Gastroesophageal sphincter (tissue), 4 donors: Measurements from ENCODE around the gene PRX. TPM values are rescaled to one million over a fixed set of nuclear protein-coding genes. Genes with fewer than 3 reads are reported as not detected.

Experiments
- ATAC-seq: fragments of 150-250 bp; one replicate; pipeline ENCODE4 v1.9.1; 2016; ENCODE audit warnings: mild to moderate bottlenecking, moderate library complexity
- H3K27ac ChIP-seq, 4 donors: fragments of 200-600 bp; sonication (generic) in 3 of 4; 1 replicate in 3 of 4; 2 replicates in 1 of 4; pipeline ENCODE4 v1.5.1; 2016 to 2019
- H3K27me3 ChIP-seq: fragments of 200-600 bp; sonication (generic); one replicate; pipeline ENCODE4 v1.5.1; 2019
- H3K36me3 ChIP-seq, 2 donors: fragments of 200-600 bp; sonication (generic); one replicate each; pipeline ENCODE4 v1.5.1; 2019; ENCODE audit warnings: control low read depth in 1 of 2
- H3K4me1 ChIP-seq, 3 donors: fragments of 200-600 bp; sonication (generic); 1 replicate in 2 of 3; 2 replicates in 1 of 3; pipeline ENCODE4 v1.5.1; 2016 to 2019; ENCODE audit warnings: control low read depth in 2 of 3
- H3K4me3 ChIP-seq, 2 donors: fragments of 200-600 bp; sonication (generic); one replicate each; pipeline ENCODE4 v1.5.1; 2019; ENCODE audit warnings: mild to moderate bottlenecking in 1 of 2, moderate library complexity in 1 of 2
- H3K9me3 ChIP-seq, 3 donors: fragments of 200-600 bp; sonication (generic); one replicate each; pipeline ENCODE4 v1.5.1; 2017 to 2019; ENCODE audit warnings: control low read depth in 2 of 3
- EP300 ChIP-seq: sonication (generic); formaldehyde crosslinking; IDR thresholded peaks from one replicate; pipeline ENCODE4 v1.6.1; 2017; ENCODE audit warnings: antibody characterized with exemption, mild to moderate bottlenecking
- POLR2A ChIP-seq, 2 donors: fragments of 450-650 bp; IDR thresholded peaks; one replicate each; pipeline ENCODE4 v1.6.1; 2017; ENCODE audit warnings: antibody characterized with exemption in 2 of 2, mild to moderate bottlenecking in 2 of 2, moderate library complexity in 1 of 2
- POLR2AphosphoS5 ChIP-seq: sonication (generic); formaldehyde crosslinking; IDR thresholded peaks from one replicate; pipeline ENCODE4 v1.6.1; 2017; ENCODE audit warnings: antibody characterized with exemption
- WGBS, 2 donors: methylation state at CpG; one replicate each; pipeline ENCODE4 v1.1.5; 2018; ENCODE audit warnings: low coverage in 1 of 2; 5-methylcytosine and 5-hydroxymethylcytosine counted together
- total RNA-seq, 4 donors: library from RNA; depleted of rRNA; stranded (reverse); fragments of >200 nt; gene quantifications; one replicate each; pipeline ENCODE4 v1.1.0, GENCODE V29; 2016
- TF ChIP-seq, protein P1 (sequence below), 4 experiments: fragments of 200-600 bp in 2 of 4; fragments of 450-650 bp in 2 of 4; sonication (generic) in 1 of 4; IDR thresholded peaks; one replicate each; pipeline ENCODE4 v1.5.1; 2017 to 2019; ENCODE audit warnings: antibody characterized with exemption in 4 of 4, mild to moderate bottlenecking in 2 of 4, moderate library complexity in 2 of 4

The PRX gene
- total RNA-seq, 4 donors from 2014 or later, result 4.5 to 12.7 (median 6.7) TPM

DNA sequence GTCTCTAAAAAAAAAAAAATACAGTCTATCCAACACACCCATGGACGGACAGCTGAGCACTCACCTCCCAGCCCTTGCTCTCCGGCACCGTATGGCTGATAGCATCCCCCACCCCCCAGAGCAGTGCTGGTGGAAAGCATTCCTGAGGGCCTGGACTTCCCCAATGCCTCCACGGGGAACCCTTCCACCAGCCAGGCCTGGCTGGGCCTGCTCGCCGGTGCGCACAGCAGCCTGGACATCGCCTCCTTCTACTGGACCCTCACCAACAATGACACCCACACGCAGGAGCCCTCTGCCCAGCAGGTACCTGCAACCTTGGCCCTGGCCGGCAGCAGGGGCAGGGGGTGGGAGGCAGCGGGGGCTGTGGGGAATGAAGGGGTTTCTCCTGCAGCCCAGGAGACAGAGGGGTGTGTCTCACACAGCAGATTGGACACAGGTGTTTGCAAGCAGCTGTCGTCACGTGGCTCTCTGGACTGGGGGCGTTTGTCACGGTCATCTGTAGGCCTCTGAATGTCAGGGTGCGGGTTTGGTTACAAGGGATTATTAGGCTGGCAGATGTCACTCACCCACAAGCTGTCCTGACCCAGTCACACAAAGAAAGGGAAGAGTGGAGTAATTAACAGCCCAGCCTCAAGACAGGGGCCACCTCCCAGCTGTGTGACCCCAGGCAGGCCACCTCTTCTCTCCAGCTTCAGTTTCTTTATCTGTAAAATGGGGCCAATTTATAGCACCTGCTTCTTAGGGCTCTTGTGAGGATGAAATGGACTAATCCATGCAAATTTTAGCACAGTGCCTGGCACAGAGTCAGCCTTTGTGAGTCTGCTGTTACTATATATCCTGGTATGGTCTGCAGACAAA, 45.4 kb downstream of the PRX start:
- no peak for ATAC-seq
- TF ChIP-seq POLR2A (IDR thresholded peaks at IDR 0.05) (no peak), EP300 (no peak), POLR2AphosphoS5 (no peak)
- Histone ChIP-seq H3K27ac (no peak overlapping the region), H3K27me3 (no peaks in the 10 kb centered on the region), H3K4me1 (peaks cover 0 to 26% (median 4%) of the 10 kb centered on the region in 3 donors), H3K4me3 (no peak overlapping the region), H3K9me3 (no peaks in the 10 kb centered on the region), H3K36me3 (peaks cover 0 to 65% of the 10 kb centered on the region in 2 donors)
- no CpG with 5 or more reads among the region's 16 CpGs for WGBS, 2 donors

DNA sequence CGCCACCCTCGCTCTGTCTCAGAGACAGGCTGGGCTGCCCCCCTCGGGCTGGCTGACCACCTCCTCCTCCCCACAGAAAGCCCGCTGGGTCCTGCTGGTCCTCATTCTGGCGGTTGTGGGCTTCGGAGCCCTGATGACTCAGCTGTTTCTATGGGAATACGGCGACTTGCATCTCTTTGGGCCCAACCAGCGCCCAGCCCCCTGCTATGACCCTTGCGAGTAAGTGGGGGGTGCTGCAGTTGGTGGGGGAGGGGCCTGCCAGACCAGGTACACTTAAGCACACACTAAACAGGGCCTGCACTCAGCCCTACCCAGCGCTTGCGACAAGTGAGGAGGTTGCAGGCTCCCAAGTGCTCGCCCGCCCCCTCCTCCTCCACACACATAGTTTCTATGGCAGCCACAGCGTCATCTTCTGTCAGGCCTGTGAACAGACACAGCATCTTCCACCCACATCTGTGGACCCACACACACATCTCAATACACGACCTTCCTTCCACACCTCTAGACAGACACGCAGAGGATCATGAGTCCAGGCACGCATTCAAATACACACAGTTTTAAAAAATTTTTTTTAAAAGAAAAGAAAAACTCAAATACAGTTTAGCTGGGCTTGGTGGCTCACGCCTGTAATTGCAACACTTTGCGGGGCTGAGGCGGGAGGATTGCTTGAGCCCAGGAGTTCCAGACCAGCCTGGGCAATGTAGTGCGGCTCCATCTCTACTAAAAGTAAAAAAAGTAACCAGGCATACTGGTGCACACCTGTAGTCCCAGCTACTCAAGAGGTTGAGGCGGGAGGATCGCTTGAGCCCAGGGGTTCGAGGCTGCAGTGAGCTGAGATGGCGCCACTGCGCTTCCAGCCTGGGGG, 46.2 kb downstream of the PRX start:
- Histone ChIP-seq H3K36me3 (peaks cover 0 to 56% of the 10 kb centered on the region in 2 donors), H3K27ac (no peak overlapping the region), H3K27me3 (no peaks in the 10 kb centered on the region), H3K9me3 (no peaks in the 10 kb centered on the region), H3K4me3 (peak overlapping the region in 1 of 2 donors; percentile 49), H3K4me1 (peaks cover 0 to 26% (median 4%) of the 10 kb centered on the region in 3 donors)
- ATAC-seq, result no peak
- 20 to 78% methylated on average over 1 to 13 of the region's 27 CpGs for WGBS, 2 donors
- TF ChIP-seq POLR2A (IDR thresholded peaks at IDR 0.05), result no peak
- no peak for TF ChIP-seq POLR2AphosphoS5
- no peak for TF ChIP-seq EP300

DNA sequence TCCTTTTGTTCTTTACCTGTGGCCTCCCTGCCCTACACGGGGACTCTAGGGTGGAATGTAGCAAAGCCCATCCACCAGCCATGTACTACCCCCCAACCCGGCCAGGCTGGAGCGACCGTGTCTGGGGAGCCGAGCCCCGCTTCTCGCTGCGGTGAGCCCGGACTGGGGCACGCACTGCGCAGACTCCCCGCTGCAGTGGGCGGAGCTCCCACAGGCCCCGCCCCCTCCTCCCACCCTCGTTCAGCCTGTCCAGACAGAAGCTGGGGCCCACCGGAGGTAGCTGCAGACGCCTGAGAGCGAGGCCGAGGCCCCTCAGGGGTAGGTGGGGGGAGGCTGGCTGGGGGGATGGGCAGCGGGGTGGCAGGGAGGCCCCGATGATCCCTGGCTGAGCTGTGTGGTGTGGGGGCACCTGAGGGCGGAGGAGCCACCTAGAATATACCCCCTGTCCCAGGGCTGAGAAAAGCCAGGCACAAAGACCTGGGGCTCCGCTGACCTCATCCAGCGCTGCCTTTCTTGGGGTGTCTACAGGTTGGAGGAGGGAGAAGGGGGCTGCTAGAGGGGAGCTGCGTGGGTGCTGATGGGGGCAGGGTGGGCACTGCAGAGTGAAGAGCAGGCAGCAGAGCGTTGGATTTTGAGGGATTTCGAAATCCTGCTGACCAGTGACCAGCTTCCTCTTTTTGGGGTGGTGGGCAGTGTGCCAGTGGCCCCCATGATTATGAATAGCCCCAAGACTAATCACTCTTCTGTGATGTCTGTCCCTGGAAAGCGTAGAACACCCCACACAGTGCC, 47.4 kb downstream of the PRX start:
- H3K4me1 ChIP-seq, result peaks cover 0 to 26% (median 4%) of the 10 kb centered on the region in 3 donors
- peak; percentile 84 for ATAC-seq
- H3K9me3 ChIP-seq, result no peaks in the 10 kb centered on the region
- peak in 1 of 2 donors; percentile 22 for TF ChIP-seq POLR2A (IDR thresholded peaks at IDR 0.05)
- no peak for TF ChIP-seq POLR2AphosphoS5
- H3K36me3 ChIP-seq, result peaks cover 0 to 45% of the 10 kb centered on the region in 2 donors
- peak overlapping the region; percentile 31 to 49 for H3K4me3 ChIP-seq
- no peaks in the 10 kb centered on the region for H3K27me3 ChIP-seq
- WGBS, 2 donors, result 31 to 40% methylated on average over 1 to 5 of the region's 28 CpGs
- H3K27ac ChIP-seq, result peak overlapping the region in 3 of 4 donors; percentile 34 to 59 (median 57)

DNA sequence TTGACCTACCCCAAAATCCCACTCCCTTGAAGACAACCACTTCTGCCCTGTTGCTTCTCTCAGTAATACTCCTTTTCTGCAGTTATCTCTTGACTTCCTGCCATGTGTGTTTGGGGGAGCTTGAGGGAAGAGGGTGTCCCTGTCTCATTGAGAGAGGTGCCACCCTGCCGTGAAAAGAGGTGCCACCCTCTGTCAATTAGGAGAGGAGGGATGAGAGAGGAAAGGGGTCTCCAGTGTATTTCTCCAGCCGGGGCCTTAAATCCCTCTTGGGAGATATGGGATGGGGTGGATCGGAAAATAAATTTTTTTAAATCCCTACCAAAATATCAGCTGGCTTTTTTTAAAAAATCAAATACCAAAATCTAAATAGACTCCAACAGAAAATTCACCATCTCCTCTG, 48.2 kb downstream of the PRX start:
- Histone ChIP-seq H3K4me3 (peak overlapping the region in 1 of 2 donors; percentile 49), H3K36me3 (peaks cover 0 to 39% of the 10 kb centered on the region in 2 donors), H3K27me3 (no peaks in the 10 kb centered on the region), H3K9me3 (no peaks in the 10 kb centered on the region), H3K27ac (no peak overlapping the region), H3K4me1 (peaks cover 0 to 29% (median 4%) of the 10 kb centered on the region in 3 donors)
- TF ChIP-seq POLR2A (IDR thresholded peaks at IDR 0.05) (no peak), EP300 (no peak), POLR2AphosphoS5 (no peak)
- TF ChIP-seq, protein P1, sequence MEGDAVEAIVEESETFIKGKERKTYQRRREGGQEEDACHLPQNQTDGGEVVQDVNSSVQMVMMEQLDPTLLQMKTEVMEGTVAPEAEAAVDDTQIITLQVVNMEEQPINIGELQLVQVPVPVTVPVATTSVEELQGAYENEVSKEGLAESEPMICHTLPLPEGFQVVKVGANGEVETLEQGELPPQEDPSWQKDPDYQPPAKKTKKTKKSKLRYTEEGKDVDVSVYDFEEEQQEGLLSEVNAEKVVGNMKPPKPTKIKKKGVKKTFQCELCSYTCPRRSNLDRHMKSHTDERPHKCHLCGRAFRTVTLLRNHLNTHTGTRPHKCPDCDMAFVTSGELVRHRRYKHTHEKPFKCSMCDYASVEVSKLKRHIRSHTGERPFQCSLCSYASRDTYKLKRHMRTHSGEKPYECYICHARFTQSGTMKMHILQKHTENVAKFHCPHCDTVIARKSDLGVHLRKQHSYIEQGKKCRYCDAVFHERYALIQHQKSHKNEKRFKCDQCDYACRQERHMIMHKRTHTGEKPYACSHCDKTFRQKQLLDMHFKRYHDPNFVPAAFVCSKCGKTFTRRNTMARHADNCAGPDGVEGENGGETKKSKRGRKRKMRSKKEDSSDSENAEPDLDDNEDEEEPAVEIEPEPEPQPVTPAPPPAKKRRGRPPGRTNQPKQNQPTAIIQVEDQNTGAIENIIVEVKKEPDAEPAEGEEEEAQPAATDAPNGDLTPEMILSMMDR (IDR thresholded peaks at IDR 0.05), result no peak
- ATAC-seq, result no peak
- WGBS, 2 donors, result 54 to 72% methylated on average over 3 of the region's 3 CpGs

DNA sequence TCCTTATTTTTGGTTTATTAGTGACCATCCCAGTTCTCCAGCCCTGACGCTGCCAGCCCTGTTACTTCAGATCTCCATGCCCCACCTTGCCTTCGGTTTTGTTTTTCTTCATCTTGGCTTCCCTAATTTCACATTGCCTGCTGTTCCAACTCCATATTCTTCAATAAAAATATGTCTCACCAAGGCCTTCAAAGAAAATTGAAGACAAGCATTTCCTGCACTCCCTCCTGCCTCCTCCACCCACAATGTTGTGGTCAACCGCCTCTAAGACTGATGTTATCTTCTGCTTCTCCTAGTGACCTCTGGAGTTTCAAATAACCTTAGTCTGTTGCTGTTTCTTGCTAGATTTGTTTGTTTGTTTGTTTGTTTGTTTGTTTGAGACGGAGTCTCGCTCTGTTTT, 50.1 kb downstream of the PRX start:
- H3K27ac ChIP-seq, result no peak overlapping the region
- TF ChIP-seq, protein P1 (IDR thresholded peaks at IDR 0.05), result no peak
- TF ChIP-seq EP300, result no peak
- H3K27me3 ChIP-seq, result no peaks in the 10 kb centered on the region
- 77 to 100% methylated on average over 2 to 4 of the region's 5 CpGs for WGBS, 2 donors
- no peaks in the 10 kb centered on the region for H3K9me3 ChIP-seq
- H3K4me3 ChIP-seq, result no peak overlapping the region
- no peak for ATAC-seq
- peaks cover 0 to 33% (median 4%) of the 10 kb centered on the region in 3 donors for H3K4me1 ChIP-seq
- H3K36me3 ChIP-seq, result peaks cover 0 to 35% of the 10 kb centered on the region in 2 donors

DNA sequence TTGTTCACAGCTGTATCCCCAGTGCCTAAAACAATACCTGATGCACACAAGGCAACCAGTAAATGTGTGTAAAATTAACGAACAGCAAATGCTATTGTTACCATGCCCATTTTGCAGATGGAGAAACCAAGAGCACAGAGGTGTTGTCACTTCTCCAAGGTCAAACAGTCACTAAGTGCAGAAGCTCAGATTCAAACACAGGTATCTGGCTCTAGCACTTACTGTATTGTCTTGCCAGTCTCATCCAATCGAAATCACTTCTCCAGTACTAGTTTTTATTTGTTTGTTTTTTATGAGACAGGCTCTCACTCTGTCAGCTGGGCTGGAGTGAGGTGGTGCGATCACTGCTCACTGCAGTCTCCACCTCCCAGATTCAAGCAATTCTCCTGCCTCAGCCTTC, 51.0 kb downstream of the PRX start:
- Histone ChIP-seq H3K9me3 (no peaks in the 10 kb centered on the region), H3K4me3 (no peak overlapping the region), H3K36me3 (peaks cover 0 to 28% of the 10 kb centered on the region in 2 donors), H3K27me3 (no peaks in the 10 kb centered on the region), H3K4me1 (peaks cover 0 to 32% (median 4%) of the 10 kb centered on the region in 3 donors), H3K27ac (no peak overlapping the region)
- WGBS, 2 donors, result 86 to 93% methylated on average over 3 of the region's 3 CpGs
- TF ChIP-seq, protein P1 (IDR thresholded peaks at IDR 0.05), result no peak
- no peak for TF ChIP-seq EP300
- no peak for ATAC-seq
